Kidney (tissue), 14 donors: ENCODE results near the gene USP35. TPM values are rescaled to one million over a fixed set of nuclear protein-coding genes. Genes with fewer than 3 reads are reported as not detected.

Source experiments
- DNase-seq, 5 donors: peaks; one replicate each; pipeline ENCODE4 v3.0.0-alpha.2; 2013 to 2020
- FAIRE-seq: peaks from 2 replicates; lab custom pipeline; 2012; peaks lifted over from hg19 to GRCh38; lab: Jason Lieb, UNC
- H3K27ac ChIP-seq, 2 donors: one replicate each; pipeline ENCODE4 v1.7.0; 2013; ENCODE audit warnings: low read depth in 2 of 2, low read length in 2 of 2, inconsistent platforms in 1 of 2
- H3K27me3 ChIP-seq: one replicate; pipeline ENCODE4 v1.7.1; 2013; ENCODE audit warnings: low read length, inconsistent platforms; ENCODE audit not compliant: control insufficient read depth, insufficient read depth
- H3K36me3 ChIP-seq, 3 donors: one replicate each; pipeline versions ENCODE4 v1.7.0 to v1.7.1; 2013; ENCODE audit warnings: low read length in 3 of 3, control low read depth in 1 of 3, inconsistent platforms in 1 of 3; ENCODE audit not compliant: insufficient read depth in 3 of 3, control insufficient read depth in 2 of 3
- H3K4me1 ChIP-seq, 3 donors: one replicate each; pipeline versions ENCODE4 v1.7.0 to v1.7.1; 2013; ENCODE audit warnings: low read length in 3 of 3, inconsistent platforms in 1 of 3, low read depth in 1 of 3; ENCODE audit not compliant: control insufficient read depth in 2 of 3, insufficient read depth in 2 of 3
- H3K4me3 ChIP-seq, 3 donors: one replicate each; pipeline versions ENCODE4 v1.7.0 to v1.8.1; 2013; ENCODE audit warnings: low read length in 3 of 3, control low read depth in 1 of 3, inconsistent platforms in 1 of 3
- H3K9ac ChIP-seq, 3 donors: one replicate each; pipeline versions ENCODE4 v1.7.0 to v1.7.1; 2013; ENCODE audit warnings: low read length in 3 of 3, control low read depth in 1 of 3, inconsistent platforms in 1 of 3
- H3K9me3 ChIP-seq, 3 donors: one replicate each; pipeline versions ENCODE4 v1.7.0 to v1.7.1; 2013; ENCODE audit warnings: low read length in 3 of 3, control low read depth in 1 of 3, inconsistent platforms in 1 of 3; ENCODE audit not compliant: control insufficient read depth in 2 of 3, insufficient read depth in 1 of 3
- intact Hi-C: fragments of 100-400 bp; cut with DNase I; formaldehyde crosslinking; loops from one replicate; pipeline ENCODE4 v1.11.1; 2022
- polyA plus RNA-seq: library from polyadenylated mRNA; stranded (reverse); fragments of 350-450 nt; fragmentation: Illumina TruSeq; extraction: RNeasy Lipid Tissue Mini Kit (QIAGEN cat#74804); gene quantifications from one replicate; pipeline ENCODE4 v1.2.3, GENCODE V29; 2014; ENCODE audit warnings: low read depth, low replicate concordance; ENCODE audit not compliant: insufficient read depth
- total RNA-seq: library from RNA; stranded (reverse); fragmentation: NEBNext Ultra II Directional; extraction: Animal tissue kit (Norgen Biotek cat#: 25700); gene quantifications from one replicate; pipeline ENCODE4 v1.2.1, GENCODE V29; 2021
- TF ChIP-seq, protein P1 (sequence below): IDR thresholded peaks from 3 replicates; pipeline ENCODE4 v1.5.1; 2012; ENCODE audit warnings: mild to moderate bottlenecking, moderate library complexity, borderline replicate concordance; ENCODE audit not compliant: insufficient read depth; ENCODE audit errors: extremely low read depth
- donor health status: control.
- donor health status: control.
- donor health status: control.
- donor health status: control.
- donor health status: control.
- donor health status: DM: yes; HTN: yes; CAD: no.
- donor health status: Normal renal cell carcinoma (clear cell type).

The USP35 gene
- total and polyA plus RNA-seq, 2 donors from 2014 or later, result 4.0 to 7.7 TPM

DNA sequence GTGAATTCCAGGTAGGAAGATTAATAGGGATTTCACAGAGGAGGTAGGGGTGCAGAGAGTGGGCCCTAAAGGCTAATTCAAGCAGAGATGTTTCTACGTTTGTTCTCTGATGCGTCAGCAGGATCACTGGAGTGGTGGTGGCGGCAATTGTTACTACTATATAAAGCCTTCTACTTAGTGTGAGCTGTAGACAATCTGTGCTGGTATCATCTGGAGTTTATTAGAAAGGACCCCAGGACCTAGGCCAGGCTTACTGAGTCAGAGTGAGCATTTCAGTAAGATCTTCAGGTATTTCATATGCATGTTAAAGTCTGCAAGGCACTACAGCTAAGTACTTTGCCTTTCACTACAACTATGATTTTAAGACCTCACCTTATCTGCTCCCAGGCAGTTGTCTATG lies 59.5 kb downstream of the USP35 start:
- Histone ChIP-seq H3K4me3 (no peak overlapping the region), H3K9ac (no peak overlapping the region), H3K27ac (no peak overlapping the region), H3K27me3 (no peaks in the 10 kb centered on the region), H3K36me3 (peaks cover 0 to 5% (median 0%) of the 10 kb centered on the region in 3 donors), H3K9me3 (no peaks in the 10 kb centered on the region), H3K4me1 (peaks cover 0 to 3% (median 0%) of the 10 kb centered on the region in 3 donors)
- no peak for DNase-seq
- TF ChIP-seq, protein P1, sequence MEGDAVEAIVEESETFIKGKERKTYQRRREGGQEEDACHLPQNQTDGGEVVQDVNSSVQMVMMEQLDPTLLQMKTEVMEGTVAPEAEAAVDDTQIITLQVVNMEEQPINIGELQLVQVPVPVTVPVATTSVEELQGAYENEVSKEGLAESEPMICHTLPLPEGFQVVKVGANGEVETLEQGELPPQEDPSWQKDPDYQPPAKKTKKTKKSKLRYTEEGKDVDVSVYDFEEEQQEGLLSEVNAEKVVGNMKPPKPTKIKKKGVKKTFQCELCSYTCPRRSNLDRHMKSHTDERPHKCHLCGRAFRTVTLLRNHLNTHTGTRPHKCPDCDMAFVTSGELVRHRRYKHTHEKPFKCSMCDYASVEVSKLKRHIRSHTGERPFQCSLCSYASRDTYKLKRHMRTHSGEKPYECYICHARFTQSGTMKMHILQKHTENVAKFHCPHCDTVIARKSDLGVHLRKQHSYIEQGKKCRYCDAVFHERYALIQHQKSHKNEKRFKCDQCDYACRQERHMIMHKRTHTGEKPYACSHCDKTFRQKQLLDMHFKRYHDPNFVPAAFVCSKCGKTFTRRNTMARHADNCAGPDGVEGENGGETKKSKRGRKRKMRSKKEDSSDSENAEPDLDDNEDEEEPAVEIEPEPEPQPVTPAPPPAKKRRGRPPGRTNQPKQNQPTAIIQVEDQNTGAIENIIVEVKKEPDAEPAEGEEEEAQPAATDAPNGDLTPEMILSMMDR, result no peak
- intact Hi-C loops, result no loop called here
- FAIRE-seq, result no peak

- no peaks in the 10 kb centered on the region for H3K27me3 ChIP-seq
- H3K4me3 ChIP-seq, result no peak overlapping the region
- H3K9ac ChIP-seq, result no peak overlapping the region
- FAIRE-seq, result no peak
- H3K9me3 ChIP-seq, result no peaks in the 10 kb centered on the region
- intact Hi-C loops, result no loop called here
- TF ChIP-seq, protein P1, result no peak
- no peak for DNase-seq
- peaks cover 0 to 5% (median 0%) of the 10 kb centered on the region in 3 donors for H3K36me3 ChIP-seq
- H3K27ac ChIP-seq, result no peak overlapping the region
- peaks cover 0 to 3% (median 0%) of the 10 kb centered on the region in 3 donors for H3K4me1 ChIP-seq
These were observed 60.2 kb downstream of the USP35 start for GRCh38 chr11:78248903-78249302.

DNA sequence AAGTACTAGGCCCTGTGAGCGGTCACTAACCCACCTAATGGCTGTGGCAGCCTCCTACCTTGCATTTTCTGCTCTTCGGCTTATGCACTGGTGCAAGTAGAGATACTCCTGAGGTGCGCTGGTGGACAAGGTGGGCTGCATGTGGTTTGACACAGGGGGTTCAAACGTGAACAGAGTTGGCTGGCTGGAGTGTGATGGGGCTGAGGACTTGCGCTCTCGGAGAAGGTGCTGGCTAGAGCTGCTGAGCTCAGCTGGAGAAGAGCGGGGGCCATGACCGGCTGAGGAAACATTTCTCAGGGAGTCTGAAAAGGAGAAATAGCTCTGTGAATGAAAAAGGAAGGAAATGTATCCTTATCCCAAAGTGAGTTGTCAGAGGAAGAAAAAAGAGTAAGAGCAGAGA lies 61.4 kb downstream of the USP35 start:
- intact Hi-C loops, result no loop called here

More for the DNA sequence above, 61.4 kb downstream of the USP35 start:
- H3K36me3 ChIP-seq, result peaks cover 0 to 5% (median 0%) of the 10 kb centered on the region in 3 donors
- H3K4me3 ChIP-seq, result no peak overlapping the region
- FAIRE-seq, result no peak
- peaks cover 0 to 3% (median 0%) of the 10 kb centered on the region in 3 donors for H3K4me1 ChIP-seq
- TF ChIP-seq, protein P1, result no peak
- H3K27ac ChIP-seq, result no peak overlapping the region
- no peak for DNase-seq
- no peak overlapping the region for H3K9ac ChIP-seq
- H3K27me3 ChIP-seq, result no peaks in the 10 kb centered on the region
- no peaks in the 10 kb centered on the region for H3K9me3 ChIP-seq
